ENCODE measurements around the gene SMYD3.

Gene SMYD3

DNA sequence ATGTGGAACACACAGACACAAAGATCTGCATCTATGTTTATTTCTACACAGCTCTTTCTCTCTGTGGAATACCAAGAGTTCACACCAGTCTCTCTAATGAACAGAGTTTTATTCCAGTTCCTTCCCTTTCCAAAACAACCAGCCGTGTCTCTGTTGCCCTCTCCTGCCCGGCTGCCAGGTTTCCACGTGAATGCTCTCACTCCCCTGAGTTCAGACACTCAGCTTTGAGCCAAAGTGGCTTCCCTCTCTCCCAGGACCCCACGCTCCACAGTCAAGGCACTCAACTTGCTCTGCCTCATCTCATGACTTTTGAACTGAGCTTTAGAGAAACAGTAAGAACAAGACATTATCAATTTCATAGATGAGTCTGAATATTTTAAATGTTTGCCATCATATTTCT is 488.9 kb downstream of the SMYD3 start:
- Mint-ChIP-seq H3K27ac (no peak overlapping the region), H3K27me3 (ENCODE audit: low read depth) (no peaks in the 10 kb centered on the region), H3K4me3 (no peak overlapping the region), H3K9me3 (no peaks in the 10 kb centered on the region), H3K4me1 (ENCODE audit: low read depth) (no peaks in the 10 kb centered on the region), H3K36me3 (ENCODE audit: low read depth) (no peaks in the 10 kb centered on the region)

DNA sequence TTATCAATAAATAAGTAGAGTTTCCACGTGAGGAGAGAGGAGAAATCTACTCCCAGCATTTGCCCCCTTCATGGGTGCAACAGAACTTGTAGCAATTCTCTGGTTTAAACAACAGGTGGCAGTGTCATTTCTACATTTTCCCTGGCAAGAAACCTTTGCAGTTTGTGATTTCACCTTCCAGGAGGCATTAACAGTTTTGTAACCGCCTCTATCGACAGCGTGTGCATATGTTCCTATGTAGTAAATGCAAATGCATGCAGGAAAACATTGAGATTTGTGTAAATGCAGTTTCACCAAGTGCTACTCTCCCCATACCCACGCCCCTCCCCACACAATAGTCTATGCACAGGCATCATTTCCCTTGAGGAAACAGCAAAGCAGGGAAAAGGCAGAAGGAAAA is 494.7 kb downstream of the SMYD3 start:
- Mint-ChIP-seq H3K4me3 (no peak overlapping the region), H3K27me3 (ENCODE audit: low read depth) (no peaks in the 10 kb centered on the region), H3K27ac (no peak overlapping the region), H3K36me3 (ENCODE audit: low read depth) (no peaks in the 10 kb centered on the region), H3K4me1 (ENCODE audit: low read depth) (no peaks in the 10 kb centered on the region), H3K9me3 (no peaks in the 10 kb centered on the region)

DNA sequence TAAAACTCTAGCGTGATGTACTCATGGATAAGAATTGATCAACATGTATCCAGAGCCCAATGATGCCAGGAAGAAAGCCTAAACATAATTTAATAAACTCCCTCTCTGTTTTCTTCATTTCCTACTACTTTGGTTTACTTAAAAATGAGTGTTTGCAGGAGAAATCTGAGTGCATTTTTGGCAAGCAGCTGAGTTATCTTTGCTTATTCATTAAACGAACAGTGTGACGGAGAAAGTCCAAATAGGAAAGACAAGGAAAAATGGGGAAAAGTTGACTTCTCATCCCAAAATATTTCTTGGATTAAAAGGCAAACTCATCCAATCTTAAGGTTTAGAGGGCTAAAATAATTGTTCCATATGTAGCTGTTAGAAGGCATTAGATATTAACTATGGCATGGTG is 496.7 kb downstream of the SMYD3 start:
- no peaks in the 10 kb centered on the region for H3K9me3 Mint-ChIP-seq
- no peaks in the 10 kb centered on the region for H3K4me1 Mint-ChIP-seq (ENCODE audit: low read depth)
- no peak overlapping the region for H3K4me3 Mint-ChIP-seq
- H3K36me3 Mint-ChIP-seq (ENCODE audit: low read depth): no peaks in the 10 kb centered on the region
- no peaks in the 10 kb centered on the region for H3K27me3 Mint-ChIP-seq (ENCODE audit: low read depth)
- no peak overlapping the region for H3K27ac Mint-ChIP-seq

- Mint-ChIP-seq H3K4me3 (no peak overlapping the region), H3K9me3 (no peaks in the 10 kb centered on the region), H3K36me3 (ENCODE audit: low read depth) (no peaks in the 10 kb centered on the region), H3K27ac (no peak overlapping the region), H3K4me1 (ENCODE audit: low read depth) (no peaks in the 10 kb centered on the region), H3K27me3 (ENCODE audit: low read depth) (no peaks in the 10 kb centered on the region)
Measured at GRCh38 chr1:246008363-246008831, 498.7 kb downstream of the SMYD3 start.

DNA sequence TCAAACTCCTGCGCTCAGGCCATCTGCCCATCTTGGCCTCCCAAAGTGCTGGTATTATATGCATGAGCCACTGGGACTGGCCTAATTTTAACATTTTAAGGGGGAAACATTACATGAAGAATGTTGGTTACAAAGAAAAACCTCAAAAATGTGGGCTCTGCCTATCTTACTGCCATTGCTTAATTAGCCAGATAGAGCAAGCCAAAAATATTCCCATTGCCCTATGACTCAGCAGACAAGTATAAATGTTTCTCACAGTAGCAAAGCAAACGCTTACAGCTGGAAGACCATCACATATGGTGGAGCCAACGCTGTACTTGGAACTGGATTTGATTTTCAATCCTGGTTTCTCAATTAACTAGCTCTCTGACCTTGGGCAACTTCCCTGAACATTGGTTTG is 502.0 kb downstream of the SMYD3 start:
- no peaks in the 10 kb centered on the region for H3K36me3 Mint-ChIP-seq (ENCODE audit: low read depth)
- H3K27ac Mint-ChIP-seq: no peak overlapping the region
- no peaks in the 10 kb centered on the region for H3K27me3 Mint-ChIP-seq (ENCODE audit: low read depth)
- H3K9me3 Mint-ChIP-seq: no peaks in the 10 kb centered on the region
- no peak overlapping the region for H3K4me3 Mint-ChIP-seq
- H3K4me1 Mint-ChIP-seq (ENCODE audit: low read depth): no peaks in the 10 kb centered on the region

GRCh38 chr1:246004301-246004700 is 502.8 kb downstream of the SMYD3 start:
- Mint-ChIP-seq H3K4me3 (no peak overlapping the region), H3K9me3 (no peaks in the 10 kb centered on the region), H3K27ac (no peak overlapping the region), H3K27me3 (ENCODE audit: low read depth) (no peaks in the 10 kb centered on the region), H3K4me1 (ENCODE audit: low read depth) (no peaks in the 10 kb centered on the region), H3K36me3 (ENCODE audit: low read depth) (no peaks in the 10 kb centered on the region)

- Mint-ChIP-seq H3K36me3 (ENCODE audit: low read depth) (no peaks in the 10 kb centered on the region), H3K4me3 (no peak overlapping the region), H3K27me3 (ENCODE audit: low read depth) (no peaks in the 10 kb centered on the region), H3K27ac (no peak overlapping the region), H3K9me3 (no peaks in the 10 kb centered on the region), H3K4me1 (ENCODE audit: low read depth) (no peaks in the 10 kb centered on the region)
Measured at GRCh38 chr1:246003442-246003730, 503.7 kb downstream of the SMYD3 start.

- no peak overlapping the region for H3K27ac Mint-ChIP-seq
- H3K27me3 Mint-ChIP-seq (ENCODE audit: low read depth): no peaks in the 10 kb centered on the region
- no peaks in the 10 kb centered on the region for H3K4me1 Mint-ChIP-seq (ENCODE audit: low read depth)
- no peaks in the 10 kb centered on the region for H3K9me3 Mint-ChIP-seq
- no peaks in the 10 kb centered on the region for H3K36me3 Mint-ChIP-seq (ENCODE audit: low read depth)
- H3K4me3 Mint-ChIP-seq: no peak overlapping the region
Measured at GRCh38 chr1:246002725-246003441, 504.2 kb downstream of the SMYD3 start.

- no peak overlapping the region for H3K27ac Mint-ChIP-seq
- no peaks in the 10 kb centered on the region for H3K4me1 Mint-ChIP-seq (ENCODE audit: low read depth)
- H3K9me3 Mint-ChIP-seq: no peaks in the 10 kb centered on the region
- H3K36me3 Mint-ChIP-seq (ENCODE audit: low read depth): no peaks in the 10 kb centered on the region
- no peaks in the 10 kb centered on the region for H3K27me3 Mint-ChIP-seq (ENCODE audit: low read depth)
- H3K4me3 Mint-ChIP-seq: no peak overlapping the region
Measured at GRCh38 chr1:246001837-246002230, 505.2 kb downstream of the SMYD3 start.

DNA sequence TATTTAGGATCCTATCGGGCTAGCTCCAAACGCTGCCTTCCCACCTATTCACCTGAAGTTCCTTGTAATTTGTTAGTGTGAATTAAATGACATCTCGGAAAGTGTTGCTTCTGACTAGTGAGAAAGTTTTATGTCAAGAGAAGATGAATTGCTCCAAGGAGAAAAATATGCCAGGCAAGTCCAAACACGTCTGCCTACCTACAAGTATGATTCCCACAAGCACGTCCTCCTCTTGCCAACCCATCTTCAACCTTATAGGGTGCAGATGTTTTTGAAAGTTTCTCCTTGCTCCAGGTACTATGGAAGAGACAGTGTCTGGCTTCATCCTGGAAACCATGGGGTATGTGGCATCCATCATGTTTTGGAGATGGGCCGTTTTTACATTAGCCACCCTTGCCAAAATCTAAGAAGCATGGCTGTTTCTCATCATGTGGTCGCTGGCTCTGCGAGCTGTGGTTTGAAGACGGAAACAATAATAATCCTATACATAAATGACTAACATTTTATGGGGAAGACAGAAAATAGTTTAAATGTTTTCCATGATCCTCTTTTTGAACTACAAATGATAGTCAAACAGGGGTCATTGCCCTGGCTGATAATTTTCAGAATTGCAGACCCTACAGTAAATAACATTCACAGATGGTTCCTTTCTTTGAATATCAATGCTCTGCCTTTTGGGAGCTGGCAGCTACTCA is 505.8 kb downstream of the SMYD3 start:
- Mint-ChIP-seq H3K4me1 (ENCODE audit: low read depth) (no peaks in the 10 kb centered on the region), H3K27me3 (ENCODE audit: low read depth) (no peaks in the 10 kb centered on the region), H3K36me3 (ENCODE audit: low read depth) (no peaks in the 10 kb centered on the region), H3K27ac (no peak overlapping the region), H3K4me3 (no peak overlapping the region), H3K9me3 (no peaks in the 10 kb centered on the region)

DNA sequence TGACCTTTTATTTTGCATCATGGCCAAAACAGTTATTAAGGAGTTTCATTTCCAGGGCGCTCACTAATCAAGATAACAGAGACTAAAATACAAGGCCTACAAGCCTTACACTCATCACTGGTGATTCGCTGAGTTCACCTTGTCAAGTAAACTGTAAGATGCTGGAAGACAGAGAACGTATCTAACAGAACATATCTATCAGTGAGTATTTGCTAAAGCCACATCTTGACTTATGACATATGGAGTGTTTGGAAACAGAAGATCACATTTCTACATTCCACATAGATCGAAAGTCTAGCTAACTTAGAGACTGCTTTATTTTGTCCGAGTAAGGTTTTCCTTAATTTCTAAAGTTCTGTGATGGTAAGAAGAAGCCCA is 506.5 kb downstream of the SMYD3 start:
- Mint-ChIP-seq H3K4me3 (no peak overlapping the region), H3K9me3 (no peaks in the 10 kb centered on the region), H3K4me1 (ENCODE audit: low read depth) (no peaks in the 10 kb centered on the region), H3K27me3 (ENCODE audit: low read depth) (no peaks in the 10 kb centered on the region), H3K27ac (no peak overlapping the region), H3K36me3 (ENCODE audit: low read depth) (no peaks in the 10 kb centered on the region)

DNA sequence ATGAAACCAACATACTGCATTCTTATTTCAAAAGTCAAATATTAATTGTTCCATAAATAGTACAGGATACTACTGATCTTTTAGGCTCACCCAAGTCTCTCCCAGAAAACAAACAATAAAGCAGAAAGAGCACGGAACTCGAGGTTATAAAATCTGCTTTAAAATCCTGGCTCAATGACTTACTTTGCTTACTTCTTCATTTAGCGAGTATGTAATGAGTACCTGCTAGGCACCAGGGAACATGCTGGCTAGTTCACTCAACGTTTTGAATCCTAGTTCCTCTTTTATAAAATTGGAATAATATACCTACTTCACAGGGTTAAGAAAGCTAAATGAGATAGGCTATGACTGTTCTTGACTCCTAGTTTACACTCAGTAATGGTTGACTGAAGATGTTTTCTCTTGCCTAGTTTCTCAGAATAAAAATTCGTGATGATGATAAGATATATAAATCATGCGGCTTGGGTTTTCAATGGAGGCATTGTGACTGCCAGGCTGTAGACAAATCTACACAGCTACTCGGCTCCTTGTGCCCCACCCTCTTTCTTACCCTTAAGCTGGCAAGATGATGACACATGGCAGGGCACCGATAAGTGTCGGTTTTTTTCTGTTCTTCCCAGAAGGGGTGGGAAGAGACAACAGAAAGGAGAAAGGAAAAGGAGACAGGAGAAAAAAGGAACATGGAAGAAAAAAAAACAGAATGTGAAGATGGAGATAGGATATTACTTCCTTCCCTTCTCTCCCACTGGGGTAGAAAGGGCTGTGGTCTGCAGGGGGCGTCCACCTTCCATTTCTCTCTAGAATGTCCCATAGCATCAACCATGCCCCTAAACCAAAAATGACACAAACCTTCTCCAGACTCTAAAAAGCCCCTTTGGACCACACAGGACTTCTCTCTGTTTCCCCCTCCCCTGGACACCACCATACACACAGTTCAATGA is 507.1 kb downstream of the SMYD3 start:
- no peak overlapping the region for H3K27ac Mint-ChIP-seq

GRCh38 chr1:245997471-245998258 is 509.4 kb downstream of the SMYD3 start:
- Mint-ChIP-seq H3K36me3 (ENCODE audit: low read depth) (no peaks in the 10 kb centered on the region), H3K9me3 (no peaks in the 10 kb centered on the region), H3K4me1 (ENCODE audit: low read depth) (no peaks in the 10 kb centered on the region), H3K4me3 (no peak overlapping the region), H3K27me3 (ENCODE audit: low read depth) (no peaks in the 10 kb centered on the region), H3K27ac (no peak overlapping the region)

More for the DNA sequence above, 507.1 kb downstream of the SMYD3 start:
- Mint-ChIP-seq H3K4me1 (ENCODE audit: low read depth) (no peaks in the 10 kb centered on the region), H3K36me3 (ENCODE audit: low read depth) (no peaks in the 10 kb centered on the region), H3K4me3 (no peak overlapping the region), H3K27me3 (ENCODE audit: low read depth) (no peaks in the 10 kb centered on the region), H3K9me3 (no peaks in the 10 kb centered on the region)

- H3K27ac Mint-ChIP-seq: no peak overlapping the region
- H3K27me3 Mint-ChIP-seq (ENCODE audit: low read depth): no peaks in the 10 kb centered on the region
- no peaks in the 10 kb centered on the region for H3K4me1 Mint-ChIP-seq (ENCODE audit: low read depth)
- H3K36me3 Mint-ChIP-seq (ENCODE audit: low read depth): no peaks in the 10 kb centered on the region
- no peaks in the 10 kb centered on the region for H3K9me3 Mint-ChIP-seq
- H3K4me3 Mint-ChIP-seq: no peak overlapping the region
Measured at GRCh38 chr1:245996811-245997210, 510.3 kb downstream of the SMYD3 start.
